ENCODE results near the gene KRTAP10-3. TPM values are rescaled to one million over a fixed set of nuclear protein-coding genes. Genes with fewer than 3 reads are reported as not detected.

Gene KRTAP10-3
- not detected in 2 replicates for total RNA-seq

DNA sequence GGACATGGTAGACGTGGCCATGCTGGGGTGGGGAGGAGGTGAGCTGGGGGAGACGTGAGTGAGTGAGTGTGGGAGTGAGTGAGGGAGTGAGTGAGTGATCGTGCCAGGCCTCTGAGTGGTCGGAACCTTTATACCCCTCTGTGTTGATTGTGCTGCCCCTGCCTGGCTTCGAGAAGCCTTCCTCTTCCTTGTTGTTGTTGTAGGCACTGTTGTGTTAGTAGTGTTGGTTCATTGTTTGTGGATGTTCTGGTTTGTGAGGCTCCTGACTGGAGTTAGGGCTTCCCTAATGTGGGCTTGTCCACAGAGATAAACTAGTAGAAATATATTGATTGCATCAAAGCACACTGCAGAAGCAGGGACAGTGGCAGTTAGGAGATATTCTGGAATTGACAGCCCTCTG lies at the start of gene KRTAP10-3:
Gene KRTAP10-3, minus strand, starts transcription at position 101 of the 400 bp plus-strand sequence. Its CDS starts 80 bp downstream, at position 21.

DNA sequence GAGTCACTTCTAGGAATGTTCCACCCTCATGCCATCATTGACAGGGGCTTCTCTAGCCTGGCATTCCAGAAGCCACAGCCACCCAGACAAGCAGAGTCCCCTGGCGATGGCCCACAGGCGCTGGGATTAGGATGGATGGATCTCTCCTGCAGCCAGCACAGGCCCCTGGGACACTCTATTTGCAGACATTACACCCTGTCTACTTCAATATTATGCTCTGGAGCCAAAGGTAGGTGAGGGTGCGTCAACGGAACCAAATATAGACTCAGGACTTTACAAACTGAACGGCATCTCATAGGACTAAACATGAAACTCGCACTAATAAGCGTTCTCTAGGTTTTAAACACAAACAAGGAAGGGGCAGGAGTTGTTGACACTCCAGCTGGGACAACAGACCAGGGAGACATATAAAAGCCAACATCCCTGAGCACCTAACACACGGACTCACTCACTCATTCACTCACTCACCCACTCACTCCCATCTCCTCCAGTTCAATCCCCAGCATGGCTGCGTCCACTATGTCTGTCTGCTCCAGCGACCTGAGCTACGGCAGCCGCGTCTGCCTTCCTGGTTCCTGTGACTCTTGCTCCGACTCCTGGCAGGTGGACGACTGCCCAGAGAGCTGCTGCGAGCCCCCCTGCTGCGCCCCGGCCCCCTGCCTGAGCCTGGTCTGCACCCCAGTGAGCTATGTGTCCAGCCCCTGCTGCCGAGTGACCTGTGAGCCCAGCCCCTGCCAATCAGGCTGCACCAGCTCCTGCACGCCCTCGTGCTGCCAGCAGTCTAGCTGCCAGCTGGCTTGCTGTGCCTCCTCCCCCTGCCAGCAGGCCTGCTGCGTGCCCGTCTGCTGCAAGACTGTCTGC lies 41.8 kb upstream of the KRTAP10-3 start, which contains the start of gene KRTAP10-7:
Gene KRTAP10-7, plus strand, starts transcription at position 480 of the 861 bp plus-strand sequence. Its CDS starts 25 bp downstream, at position 505.

GRCh38 chr21:44592446-44593311 lies 34.1 kb upstream of the KRTAP10-3 start, which contains the start of gene KRTAP10-6:
Gene KRTAP10-6 (minus strand): TSS chr21:44592505. CDS start chr21:44592484, 21 bp downstream.

GRCh38 chr21:44580231-44580821 lies 21.7 kb upstream of the KRTAP10-3 start, which contains the start of gene KRTAP10-5:
Gene KRTAP10-5 (minus strand): TSS chr21:44580604. CDS start chr21:44580578, 26 bp downstream.

DNA sequence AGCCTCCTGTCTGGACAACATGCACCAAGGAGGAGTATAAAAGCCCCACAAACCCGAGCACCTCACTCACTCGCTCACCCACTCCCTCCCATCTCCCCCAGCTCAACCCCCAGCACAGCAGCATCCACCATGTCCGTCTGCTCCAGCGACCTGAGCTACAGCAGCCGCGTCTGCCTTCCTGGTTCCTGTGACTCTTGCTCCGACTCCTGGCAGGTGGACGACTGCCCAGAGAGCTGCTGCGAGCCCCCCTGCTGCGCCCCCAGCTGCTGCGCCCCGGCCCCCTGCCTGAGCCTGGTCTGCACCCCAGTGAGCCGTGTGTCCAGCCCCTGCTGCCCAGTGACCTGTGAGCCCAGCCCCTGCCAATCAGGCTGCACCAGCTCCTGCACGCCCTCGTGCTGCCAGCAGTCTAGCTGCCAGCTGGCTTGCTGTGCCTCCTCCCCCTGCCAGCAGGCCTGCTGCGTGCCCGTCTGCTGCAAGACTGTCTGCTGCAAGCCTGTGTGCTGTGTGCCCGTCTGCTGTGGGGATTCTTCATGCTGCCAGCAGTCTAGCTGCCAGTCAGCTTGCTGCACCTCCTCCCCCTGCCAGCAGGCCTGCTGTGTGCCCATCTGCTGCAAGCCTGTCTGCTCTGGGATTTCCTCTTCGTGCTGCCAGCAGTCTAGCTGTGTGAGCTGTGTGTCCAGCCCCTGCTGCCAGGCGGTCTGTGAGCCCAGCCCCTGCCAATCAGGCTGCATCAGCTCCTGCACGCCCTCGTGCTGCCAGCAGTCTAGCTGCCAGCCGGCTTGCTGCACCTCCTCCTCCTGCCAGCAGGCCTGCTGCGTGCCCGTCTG lies 15.2 kb upstream of the KRTAP10-3 start, which contains the start of gene KRTAP10-4:
Gene KRTAP10-4, plus strand, starts transcription at position 100 of the 827 bp plus-strand sequence. Its CDS starts 30 bp downstream, at position 130.

DNA sequence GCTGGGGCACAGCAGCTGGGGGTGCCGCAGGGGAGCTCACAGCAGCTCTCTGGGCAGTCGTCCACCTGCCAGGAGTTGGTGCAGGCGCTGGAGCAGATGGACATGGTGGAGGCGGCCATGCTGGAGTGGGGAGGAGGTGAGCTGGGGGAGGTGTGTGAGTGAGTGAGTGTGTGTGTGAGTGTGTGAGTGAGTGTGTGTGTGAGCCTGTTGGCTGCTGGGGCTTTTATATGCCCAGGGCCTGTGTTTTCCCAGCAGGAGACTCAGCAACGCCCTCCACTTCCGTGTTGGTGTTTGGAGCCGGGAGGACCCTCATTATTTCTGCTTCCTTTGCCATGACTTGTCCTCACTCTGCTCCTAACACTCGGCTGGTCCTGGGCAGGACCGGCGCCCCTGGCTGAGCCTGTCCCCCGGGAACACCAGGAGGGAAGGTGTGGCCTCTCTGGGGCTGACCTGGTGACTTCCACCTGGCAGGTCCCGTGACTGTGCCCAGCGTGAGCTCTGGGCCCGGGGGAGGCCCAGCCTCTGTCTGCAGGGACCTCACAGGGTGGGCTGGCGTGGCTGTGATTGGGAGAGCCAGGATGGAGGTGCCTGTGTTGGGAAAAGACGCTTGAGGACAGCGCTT lies 7.1 kb downstream of the KRTAP10-3 start, which contains the start of gene KRTAP10-2:
Gene KRTAP10-2, minus strand, starts transcription at position 166 of the 622 bp plus-strand sequence. Its CDS starts 47 bp downstream, at position 119.

GRCh38 chr21:44539991-44540666 lies 18.5 kb downstream of the KRTAP10-3 start, which contains the start of gene KRTAP10-1:
Gene KRTAP10-1 (minus strand): TSS chr21:44540195. CDS start chr21:44540150, 45 bp downstream.

Other genes starting within 250 kb of the KRTAP10-3 start
- gene CFAP410, start 219.4 kb downstream of the KRTAP10-3 start, total RNA-seq, result 4.4 and 11.4 TPM in 2 replicates
- gene TRPM2, start 205.2 kb downstream of the KRTAP10-3 start, total RNA-seq, result 0.33 and 1.1 TPM in 2 replicates
- gene LRRC3, start 103.3 kb downstream of the KRTAP10-3 start, total RNA-seq, result 2.3 and 3.2 TPM in 2 replicates
- not detected in 2 replicates for gene KRTAP10-1, start 18.6 kb downstream of the KRTAP10-3 start, total RNA-seq
- not detected in 2 replicates for gene KRTAP10-2, start 7.3 kb downstream of the KRTAP10-3 start, total RNA-seq
- not detected in 2 replicates for gene KRTAP10-4, start 14.9 kb upstream of the KRTAP10-3 start, total RNA-seq
- not detected in 2 replicates for gene KRTAP10-5, start 21.8 kb upstream of the KRTAP10-3 start, total RNA-seq
- gene KRTAP10-6, start 33.7 kb upstream of the KRTAP10-3 start, total RNA-seq, result not detected in 2 replicates
- gene KRTAP10-7, start 41.8 kb upstream of the KRTAP10-3 start, total RNA-seq, result not detected in 2 replicates
- not detected in 2 replicates for gene KRTAP10-8, start 53.3 kb upstream of the KRTAP10-3 start, total RNA-seq
- gene KRTAP10-9, start 68.3 kb upstream of the KRTAP10-3 start, total RNA-seq, result not detected in 2 replicates
- gene KRTAP10-10, start 78.6 kb upstream of the KRTAP10-3 start, total RNA-seq, result not detected in 2 replicates
- gene KRTAP10-11, start 87.6 kb upstream of the KRTAP10-3 start, total RNA-seq, result not detected in 2 replicates
- gene KRTAP12-4, start 95.9 kb upstream of the KRTAP10-3 start, total RNA-seq, result not detected in 2 replicates
- gene KRTAP12-3, start 99.1 kb upstream of the KRTAP10-3 start, total RNA-seq, result not detected in 2 replicates
- not detected in 2 replicates for gene KRTAP12-2, start 108.1 kb upstream of the KRTAP10-3 start, total RNA-seq
- not detected in 2 replicates for gene KRTAP12-1, start 123.4 kb upstream of the KRTAP10-3 start, total RNA-seq
- gene KRTAP10-12, start 138.4 kb upstream of the KRTAP10-3 start, total RNA-seq, result not detected in 2 replicates
- not detected in 2 replicates for gene TSPEAR, start 152.8 kb upstream of the KRTAP10-3 start, total RNA-seq
- gene UBE2G2, start 243.0 kb upstream of the KRTAP10-3 start, total RNA-seq, result 105 and 121 TPM in 2 replicates